Activated CD4-positive, alpha-beta T cell treated with anti-CD3 and anti-CD28 coated beads for 36 hours (primary cell): ENCODE data around the gene MYOM3. TPM values are rescaled to one million over a fixed set of nuclear protein-coding genes. Genes with fewer than 3 reads are reported as not detected.
A peak's percentile ranks its signal among the peaks of the same experiment; 100 is the strongest.

ENCODE experiments used
- ATAC-seq: fragments of 200-7000 bp; cut with Tn5 transposase; one replicate; pipeline ENCODE4 v1.10.0; 2021; ENCODE audit warnings: mild to moderate bottlenecking, moderate library complexity
- CTCF ChIA-PET: fragments of 350-600 bp; sonication (Branson Sonifier 250); formaldehyde crosslinking; loops from one replicate; lab custom pipeline; 2021; ENCODE audit warnings: antibody characterized with exemption; lab: Charles Lee
- POLR2A ChIA-PET: fragments of 350-600 bp; sonication (Branson Sonifier 250); formaldehyde crosslinking; loops from one replicate; lab custom pipeline; 2021; ENCODE audit warnings: antibody characterized with exemption, inconsistent platforms; lab: Charles Lee
- DNase-seq: peaks from one replicate; pipeline ENCODE4 v3.0.0-alpha.2; 2020
- H3K27ac Mint-ChIP-seq: one replicate; pipeline ENCODE4 v1.8.0; 2021; ENCODE audit warnings: mixed read lengths
- H3K27me3 Mint-ChIP-seq: one replicate; pipeline ENCODE4 v1.8.0; 2021; ENCODE audit warnings: mixed read lengths
- H3K36me3 Mint-ChIP-seq: one replicate; pipeline ENCODE4 v1.8.0; 2021; ENCODE audit warnings: low read depth, mixed read lengths
- H3K4me1 Mint-ChIP-seq: one replicate; pipeline ENCODE4 v1.8.0; 2021; ENCODE audit warnings: mixed read lengths
- H3K4me3 Mint-ChIP-seq: one replicate; pipeline ENCODE4 v1.8.0; 2021; ENCODE audit warnings: mild to moderate bottlenecking, moderate library complexity, mixed read lengths
- H3K9me3 Mint-ChIP-seq: one replicate; pipeline ENCODE4 v1.8.0; 2021; ENCODE audit warnings: low read depth, mixed read lengths
- intact Hi-C, 2 experiments: fragments of 100-400 bp; cut with DNase I in 1 of 2; cut with micrococcal nuclease in 1 of 2; formaldehyde crosslinking; loops; one replicate each; pipeline versions ENCODE4 v1.14.2 to v1.15.1; 2022 to 2024; cut with DNase I, micrococcal nuclease
- total RNA-seq, 2 experiments: library from RNA; stranded (reverse); gene quantifications; one replicate each; pipeline ENCODE4 v1.2.3, GENCODE V29; 2021

Gene MYOM3
- total RNA-seq, 2 experiments from 2014 or later = not detected

DNA sequence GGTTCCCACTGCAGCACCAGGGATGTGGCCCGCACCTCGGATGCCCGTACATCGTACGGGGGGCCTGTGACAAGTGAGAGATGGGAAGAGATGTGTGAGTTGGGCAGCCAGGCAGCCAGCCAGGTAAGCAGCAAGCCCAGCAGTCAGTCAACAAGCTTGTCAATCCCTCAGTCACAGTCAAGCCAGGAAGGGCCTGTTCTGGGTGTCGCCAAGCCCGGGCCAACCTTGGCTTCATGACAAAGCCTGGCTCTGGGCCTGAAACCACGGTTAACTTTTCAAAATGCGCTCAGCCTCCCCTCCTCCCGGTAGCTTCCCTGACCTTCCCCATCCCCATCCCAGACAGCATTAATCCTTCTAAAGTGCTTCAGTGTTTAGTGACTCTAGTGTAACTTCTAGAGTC, 31.8 kb downstream of the MYOM3 start:
- DNase-seq (no peak), ATAC-seq (no peak)
- ChIA-PET CTCF (interaction anchor here (1.0 kb wide), 1 partner anchor 21 kb away, joined by 3 read pairs; no protein-coding TSS in a partner anchor), POLR2A (no interaction called here)
- Mint-ChIP-seq H3K36me3 (no peaks in the 10 kb centered on the region), H3K4me1 (no peaks in the 10 kb centered on the region), H3K27me3 (peaks cover 3% of the 10 kb centered on the region), H3K27ac (no peak overlapping the region), H3K9me3 (no peaks in the 10 kb centered on the region), H3K4me3 (no peak overlapping the region)
- intact Hi-C loops = no loop called here

DNA sequence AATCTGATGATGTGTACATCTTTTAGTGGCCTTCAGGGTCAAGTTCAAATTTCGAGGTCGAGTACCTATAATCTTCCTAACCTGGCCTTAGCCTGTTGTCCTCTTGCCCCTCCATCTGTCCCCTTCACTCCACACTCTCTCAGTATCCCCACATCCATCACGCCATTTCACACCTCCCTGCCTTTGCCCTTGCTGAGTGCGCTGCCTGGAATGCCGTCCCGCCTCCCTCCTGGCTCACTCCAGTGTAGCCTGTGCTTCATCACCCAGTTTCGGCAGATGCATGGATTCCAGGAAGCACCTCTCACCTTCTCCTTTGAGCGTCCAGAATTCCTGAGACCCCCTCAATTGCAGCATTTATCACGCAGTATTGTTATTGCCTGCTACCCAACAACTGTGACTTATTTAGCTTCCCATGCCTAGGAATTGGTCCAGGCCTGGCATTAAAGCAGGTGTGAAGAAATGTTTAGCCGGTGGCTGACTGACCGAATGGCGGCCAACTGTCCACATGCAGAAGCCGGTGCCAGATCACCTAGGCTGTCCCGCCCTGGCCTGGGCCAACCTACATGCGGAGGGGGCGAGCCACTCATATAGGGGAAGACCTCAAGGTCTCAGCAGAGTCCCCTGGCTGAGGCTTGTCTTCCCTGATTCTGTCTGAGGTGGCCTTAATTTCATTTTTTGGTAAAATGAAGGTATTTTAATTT, 34.5 kb downstream of the MYOM3 start:
- CTCF ChIA-PET = no interaction called here
- Mint-ChIP-seq H3K9me3 (no peaks in the 10 kb centered on the region), H3K36me3 (no peaks in the 10 kb centered on the region), H3K4me1 (no peaks in the 10 kb centered on the region), H3K27ac (no peak overlapping the region), H3K4me3 (no peak overlapping the region), H3K27me3 (no peaks in the 10 kb centered on the region)
- DNase-seq (no peak), ATAC-seq (no peak)
- POLR2A ChIA-PET = no interaction called here
- intact Hi-C loops = no loop called here

DNA sequence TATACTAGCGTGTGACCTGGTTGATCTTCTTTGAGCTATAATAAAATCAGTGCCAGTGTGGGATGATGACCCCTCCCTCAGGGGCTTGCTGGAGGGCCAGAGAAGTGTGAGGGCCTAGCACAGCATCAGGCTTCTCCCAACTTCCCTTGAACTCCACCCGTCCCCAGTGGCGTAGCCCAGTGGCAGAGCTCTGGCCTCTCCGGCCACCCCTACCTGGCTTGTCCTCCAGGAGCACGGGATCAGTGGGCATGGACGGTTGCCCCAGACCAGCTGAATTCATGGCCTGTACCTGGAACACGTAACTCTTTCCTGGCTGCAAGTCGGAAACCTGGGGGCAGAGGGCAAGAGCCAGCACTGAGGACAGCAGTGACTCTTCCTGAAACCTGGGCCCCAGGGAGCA, 36.0 kb downstream of the MYOM3 start:
- Mint-ChIP-seq H3K4me3 (no peak overlapping the region), H3K27me3 (peaks cover under 1% of the 10 kb centered on the region), H3K27ac (no peak overlapping the region), H3K9me3 (no peaks in the 10 kb centered on the region), H3K36me3 (no peaks in the 10 kb centered on the region), H3K4me1 (peaks cover under 1% of the 10 kb centered on the region)
- ATAC-seq (no peak), DNase-seq (no peak)
- CTCF ChIA-PET = no interaction called here
- POLR2A ChIA-PET = no interaction called here
- intact Hi-C loops = no loop called here

DNA sequence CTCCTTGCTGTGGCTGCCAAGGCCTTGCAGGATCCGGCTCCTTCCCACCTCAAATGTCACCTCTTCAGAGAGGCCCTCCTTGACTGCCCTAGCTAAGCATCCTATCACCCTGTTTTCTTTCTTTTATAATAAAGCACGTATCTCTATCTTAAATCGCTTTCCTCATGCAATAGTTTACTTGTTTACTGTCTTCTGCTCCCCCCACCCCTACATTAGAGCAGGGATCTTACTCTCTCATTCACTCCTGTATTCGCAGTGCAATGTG, 36.4 kb downstream of the MYOM3 start:
- no peaks in the 10 kb centered on the region for H3K36me3 Mint-ChIP-seq
- no peaks in the 10 kb centered on the region for H3K9me3 Mint-ChIP-seq
- H3K4me1 Mint-ChIP-seq = peaks cover 4% of the 10 kb centered on the region
- no peak overlapping the region for H3K27ac Mint-ChIP-seq
- DNase-seq = no peak
- intact Hi-C loops = no loop called here
- ChIA-PET POLR2A (no interaction called here), CTCF (no interaction called here)
- no peak overlapping the region for H3K4me3 Mint-ChIP-seq
- peaks cover 3% of the 10 kb centered on the region for H3K27me3 Mint-ChIP-seq
- no peak for ATAC-seq

DNA sequence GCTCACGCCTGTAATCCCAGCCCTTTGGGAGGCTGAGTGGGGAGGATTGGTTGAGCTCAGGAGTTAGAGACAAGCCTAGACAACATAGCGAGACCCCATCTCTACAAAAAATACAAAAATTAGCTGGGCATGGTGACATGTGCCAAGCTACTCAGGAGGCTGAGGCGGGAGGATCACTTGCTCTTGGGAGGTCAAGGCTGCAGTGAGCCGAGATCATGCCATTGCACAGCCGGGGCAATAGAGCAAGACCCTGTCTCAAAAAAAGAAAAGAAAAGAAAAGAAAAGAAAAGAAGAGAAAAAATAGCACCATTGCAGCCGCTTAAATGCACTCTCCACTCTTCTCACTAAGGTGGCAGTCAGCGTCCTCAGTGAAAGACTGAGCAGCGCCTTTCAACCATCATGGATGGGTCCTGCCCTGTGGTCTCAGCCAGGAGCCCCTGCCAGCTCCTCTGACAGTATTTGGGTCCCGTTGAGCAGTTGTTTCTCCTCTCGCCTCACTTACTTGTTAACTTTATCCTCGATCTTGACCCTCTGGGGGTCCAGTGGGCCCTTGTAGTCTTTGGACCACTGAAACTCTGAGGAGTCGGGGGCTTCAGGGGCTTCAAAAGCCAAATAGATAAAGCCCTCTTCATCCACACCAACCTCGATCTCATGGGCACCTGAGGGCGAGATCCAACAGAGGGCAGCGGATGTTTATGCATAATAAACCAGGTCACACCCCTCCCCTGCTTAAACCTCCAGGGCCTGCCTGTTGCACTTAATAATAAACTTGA, 36.9 kb downstream of the MYOM3 start:
- POLR2A ChIA-PET = no interaction called here
- ATAC-seq (no peak), DNase-seq (no peak)
- H3K4me1 Mint-ChIP-seq = peaks cover 4% of the 10 kb centered on the region
- no peaks in the 10 kb centered on the region for H3K9me3 Mint-ChIP-seq
- intact Hi-C loops = no loop called here
- no peak overlapping the region for H3K4me3 Mint-ChIP-seq
- H3K27me3 Mint-ChIP-seq = peaks cover 3% of the 10 kb centered on the region
- CTCF ChIA-PET = interaction anchor here (0.6 kb wide), 1 partner anchor 309 kb away, joined by 3 read pairs; no protein-coding TSS in a partner anchor
- no peaks in the 10 kb centered on the region for H3K36me3 Mint-ChIP-seq
- H3K27ac Mint-ChIP-seq = no peak overlapping the region

- Mint-ChIP-seq H3K27me3 (peaks cover 4% of the 10 kb centered on the region), H3K4me1 (peaks cover 4% of the 10 kb centered on the region), H3K4me3 (no peak overlapping the region), H3K27ac (no peak overlapping the region), H3K36me3 (no peaks in the 10 kb centered on the region), H3K9me3 (no peaks in the 10 kb centered on the region)
- ATAC-seq (no peak), DNase-seq (no peak)
- ChIA-PET POLR2A (no interaction called here), CTCF (interaction anchor here (0.6 kb wide), 1 partner anchor 310 kb away, joined by 3 read pairs; no protein-coding TSS in a partner anchor)
- intact Hi-C loops = no loop called here
These were observed 37.7 kb downstream of the MYOM3 start for GRCh38 chr1:24074196-24074595.

GRCh38 chr1:24071941-24072340, 40.0 kb downstream of the MYOM3 start:
- intact Hi-C loops = loop anchor here (1.0 to 2.0 kb wide), 6 partner anchors 40 to 320 kb away; partner anchors contain the start of gene MYOM3 (in 1 of the 2)
- Mint-ChIP-seq H3K36me3 (no peaks in the 10 kb centered on the region), H3K27ac (no peak overlapping the region), H3K27me3 (peaks cover 6% of the 10 kb centered on the region), H3K4me1 (peaks cover 4% of the 10 kb centered on the region), H3K4me3 (no peak overlapping the region), H3K9me3 (no peaks in the 10 kb centered on the region)
- ATAC-seq = no peak
- ChIA-PET CTCF (interaction anchor here (0.6 to 2.7 kb wide), 13 partner anchors 11 to 518 kb away, joined by 3 to 19 read pairs (median 3); partner anchors contain the start of gene MYOM3), POLR2A (no interaction called here)
- no peak for DNase-seq

DNA sequence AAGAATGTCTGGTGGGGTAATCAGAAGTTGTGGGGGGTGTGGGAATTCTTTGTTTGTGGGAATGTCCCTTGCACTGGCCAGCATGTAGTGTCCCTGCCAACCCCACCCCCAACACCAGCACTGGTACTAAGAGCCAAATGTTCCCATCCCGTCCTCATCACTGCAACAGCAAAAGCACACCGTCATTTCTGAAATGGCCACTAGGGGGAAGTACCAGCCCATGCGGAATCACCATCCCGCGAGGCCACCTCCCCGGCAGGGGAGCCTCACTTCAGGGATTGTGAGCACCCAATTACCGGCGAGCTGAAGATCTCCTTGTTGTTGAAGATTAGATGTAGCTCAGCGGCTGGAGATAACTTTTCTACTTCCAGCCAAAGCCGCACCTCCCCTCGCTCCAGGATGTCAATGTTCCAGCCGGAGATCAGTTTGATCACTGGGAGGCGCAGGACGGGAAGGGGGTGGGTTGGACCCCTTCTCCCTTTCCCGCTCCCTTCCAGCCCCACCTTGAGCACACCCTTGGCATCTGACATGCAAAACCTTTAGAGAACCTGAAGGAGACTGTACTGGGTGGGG, 41.0 kb downstream of the MYOM3 start:
- Mint-ChIP-seq H3K4me1 (peaks cover 4% of the 10 kb centered on the region), H3K9me3 (no peaks in the 10 kb centered on the region), H3K36me3 (no peaks in the 10 kb centered on the region), H3K27ac (no peak overlapping the region), H3K27me3 (peaks cover 6% of the 10 kb centered on the region), H3K4me3 (no peak overlapping the region)
- DNase-seq (peak; percentile 87), ATAC-seq (peak; percentile 97)
- ChIA-PET CTCF (interaction anchor here (0.6 to 2.7 kb wide), 20 partner anchors 10 to 519 kb away, joined by 3 to 19 read pairs (median 4); partner anchors contain the start of genes MYOM3 and NIPAL3), POLR2A (interaction anchor here (0.6 kb wide), 1 partner anchor 46 kb away, joined by 4 read pairs; no protein-coding TSS in a partner anchor)
- intact Hi-C loops = loop anchor here (1.0 to 2.0 kb wide), 6 partner anchors 41 to 321 kb away; partner anchors contain the start of gene MYOM3 (in 2 of the 2)

GRCh38 chr1:24069817-24070216, 42.1 kb downstream of the MYOM3 start:
- CTCF ChIA-PET = interaction anchor here (0.6 to 2.7 kb wide), 6 partner anchors 9 to 322 kb away, joined by 4 to 19 read pairs (median 5); no protein-coding TSS in a partner anchor
- no peak for ATAC-seq
- Mint-ChIP-seq H3K4me3 (no peak overlapping the region), H3K36me3 (no peaks in the 10 kb centered on the region), H3K4me1 (peaks cover 4% of the 10 kb centered on the region), H3K9me3 (no peaks in the 10 kb centered on the region), H3K27ac (no peak overlapping the region), H3K27me3 (peaks cover 6% of the 10 kb centered on the region)
- POLR2A ChIA-PET = no interaction called here
- intact Hi-C loops = loop anchor here (1.0 to 2.0 kb wide), 4 partner anchors 42 to 321 kb away; partner anchors contain the start of gene MYOM3 (in 1 of the 2)
- no peak for DNase-seq

DNA sequence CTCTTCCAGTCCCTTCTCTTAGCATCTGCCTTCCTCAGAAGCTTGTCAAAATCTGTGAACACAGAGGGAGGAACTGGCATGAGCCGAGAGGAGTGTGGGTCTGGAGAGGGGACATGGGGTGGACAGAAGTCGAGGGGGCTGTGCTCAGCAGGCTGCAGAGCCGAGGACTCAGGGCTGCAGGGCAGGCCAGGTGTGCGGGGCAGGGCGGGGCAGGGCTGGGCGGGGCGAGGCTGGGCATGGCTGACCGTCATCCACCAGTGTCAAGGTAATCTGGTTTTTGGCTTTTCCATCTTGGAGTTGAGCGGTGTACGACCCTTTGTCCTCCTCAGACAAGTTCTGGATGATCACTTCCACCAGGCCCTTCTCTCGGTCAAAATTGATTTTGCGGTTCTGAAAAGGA, 44.0 kb downstream of the MYOM3 start:
- H3K4me1 Mint-ChIP-seq = peaks cover 4% of the 10 kb centered on the region
- intact Hi-C loops = no loop called here
- H3K9me3 Mint-ChIP-seq = no peaks in the 10 kb centered on the region
- POLR2A ChIA-PET = no interaction called here
- ATAC-seq (no peak), DNase-seq (no peak)
- no peak overlapping the region for H3K4me3 Mint-ChIP-seq
- peaks cover 6% of the 10 kb centered on the region for H3K27me3 Mint-ChIP-seq
- H3K36me3 Mint-ChIP-seq = no peaks in the 10 kb centered on the region
- CTCF ChIA-PET = no interaction called here
- H3K27ac Mint-ChIP-seq = no peak overlapping the region

GRCh38 chr1:24065304-24065703, 46.6 kb downstream of the MYOM3 start:
- CTCF ChIA-PET = no interaction called here
- H3K27ac Mint-ChIP-seq = no peak overlapping the region
- H3K4me1 Mint-ChIP-seq = no peaks in the 10 kb centered on the region
- intact Hi-C loops = no loop called here
- H3K27me3 Mint-ChIP-seq = peaks cover 2% of the 10 kb centered on the region
- ATAC-seq = no peak
- no peaks in the 10 kb centered on the region for H3K36me3 Mint-ChIP-seq
- POLR2A ChIA-PET = no interaction called here
- peaks cover 4% of the 10 kb centered on the region for H3K9me3 Mint-ChIP-seq
- H3K4me3 Mint-ChIP-seq = no peak overlapping the region
- DNase-seq = no peak
